ENCODE data around the gene ESR1. TPM values are rescaled to one million over a fixed set of nuclear protein-coding genes. Genes with fewer than 3 reads are reported as not detected.
A peak's percentile ranks its signal among the peaks of the same experiment; 100 is the strongest.

ESR1 gene
- total and polyA plus RNA-seq, 11 donors: 0.15 to 3.5 (median 0.93) TPM

DNA sequence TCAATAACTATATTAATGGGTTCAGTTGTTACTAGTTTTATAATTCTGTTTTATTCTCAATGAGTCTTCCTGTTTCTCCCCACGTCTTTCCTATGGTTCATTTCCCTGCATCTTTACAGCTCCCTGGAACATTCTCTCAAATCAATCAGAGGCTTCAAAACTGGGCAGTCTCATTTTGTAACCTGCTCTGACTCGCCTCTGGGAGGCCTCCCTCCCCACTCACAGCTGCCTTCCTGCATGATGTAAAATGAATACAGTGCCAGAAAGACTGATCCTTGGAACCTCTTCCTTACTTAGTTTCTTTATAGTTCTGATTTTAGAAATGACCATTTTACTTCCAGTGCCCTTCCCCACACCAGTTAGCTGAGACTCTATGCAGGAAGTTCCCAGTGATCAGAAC is 103.9 kb downstream of the ESR1 start:
- Histone ChIP-seq H3K27me3 (no peaks in the 10 kb centered on the region), H3K9me3 (no peaks in the 10 kb centered on the region), H3K4me3 (no peak overlapping the region), H3K27ac (no peak overlapping the region), H3K4me1 (no peaks in the 10 kb centered on the region), H3K36me3 (no peaks in the 10 kb centered on the region)
- no peak for DNase-seq
- WGBS, 4 donors: 54 to 59% (median 57%) methylated on average over 2 of the region's 2 CpGs
- no peak for ATAC-seq
- no peak for TF ChIP-seq POLR2A (IDR thresholded peaks at IDR 0.05)
- TF ChIP-seq, protein P1, sequence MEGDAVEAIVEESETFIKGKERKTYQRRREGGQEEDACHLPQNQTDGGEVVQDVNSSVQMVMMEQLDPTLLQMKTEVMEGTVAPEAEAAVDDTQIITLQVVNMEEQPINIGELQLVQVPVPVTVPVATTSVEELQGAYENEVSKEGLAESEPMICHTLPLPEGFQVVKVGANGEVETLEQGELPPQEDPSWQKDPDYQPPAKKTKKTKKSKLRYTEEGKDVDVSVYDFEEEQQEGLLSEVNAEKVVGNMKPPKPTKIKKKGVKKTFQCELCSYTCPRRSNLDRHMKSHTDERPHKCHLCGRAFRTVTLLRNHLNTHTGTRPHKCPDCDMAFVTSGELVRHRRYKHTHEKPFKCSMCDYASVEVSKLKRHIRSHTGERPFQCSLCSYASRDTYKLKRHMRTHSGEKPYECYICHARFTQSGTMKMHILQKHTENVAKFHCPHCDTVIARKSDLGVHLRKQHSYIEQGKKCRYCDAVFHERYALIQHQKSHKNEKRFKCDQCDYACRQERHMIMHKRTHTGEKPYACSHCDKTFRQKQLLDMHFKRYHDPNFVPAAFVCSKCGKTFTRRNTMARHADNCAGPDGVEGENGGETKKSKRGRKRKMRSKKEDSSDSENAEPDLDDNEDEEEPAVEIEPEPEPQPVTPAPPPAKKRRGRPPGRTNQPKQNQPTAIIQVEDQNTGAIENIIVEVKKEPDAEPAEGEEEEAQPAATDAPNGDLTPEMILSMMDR (IDR thresholded peaks at IDR 0.05): no peak
- intact Hi-C loops (cut with DNase I): no loop called here

GRCh38 chr6:151914484-151914883 is 107.0 kb downstream of the ESR1 start:
- no peak for TF ChIP-seq POLR2A (IDR thresholded peaks at IDR 0.05)
- intact Hi-C loops (cut with DNase I): no loop called here
- 83 to 90% (median 84%) methylated on average over 4 of the region's 4 CpGs for WGBS, 4 donors
- H3K36me3 ChIP-seq: no peaks in the 10 kb centered on the region
- no peak overlapping the region for H3K27ac ChIP-seq
- DNase-seq (no peak), ATAC-seq (no peak)
- H3K27me3 ChIP-seq: no peaks in the 10 kb centered on the region
- H3K4me3 ChIP-seq: no peak overlapping the region
- H3K9me3 ChIP-seq: no peaks in the 10 kb centered on the region
- H3K4me1 ChIP-seq: no peaks in the 10 kb centered on the region

DNA sequence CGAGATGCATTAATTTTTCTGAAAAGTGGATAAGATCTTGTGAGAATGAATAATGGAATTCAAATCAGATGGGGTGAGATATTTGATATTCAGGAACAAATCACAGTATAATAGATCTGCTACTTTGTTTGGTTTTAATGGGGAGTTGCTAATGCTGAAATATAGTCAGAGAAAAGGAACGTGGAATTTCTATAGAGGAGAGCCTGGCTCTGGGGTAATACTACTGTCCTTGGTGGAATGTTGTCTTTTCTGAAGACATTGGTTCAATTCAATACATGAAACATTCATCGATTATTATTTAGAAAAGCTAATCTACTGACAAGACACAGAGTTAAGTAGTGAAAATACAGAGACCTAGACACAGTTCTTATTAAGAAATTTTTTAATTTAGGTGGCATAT is 108.6 kb downstream of the ESR1 start:
- Histone ChIP-seq H3K4me3 (no peak overlapping the region), H3K9me3 (peaks cover 0 to 5% (median 0%) of the 10 kb centered on the region in 12 donors), H3K36me3 (no peaks in the 10 kb centered on the region), H3K27me3 (no peaks in the 10 kb centered on the region), H3K4me1 (no peaks in the 10 kb centered on the region), H3K27ac (no peak overlapping the region)
- 88 to 94% (median 91%) methylated on average over 3 of the region's 3 CpGs for WGBS, 4 donors
- DNase-seq (no peak), ATAC-seq (no peak)
- TF ChIP-seq, protein P1 (IDR thresholded peaks at IDR 0.05): no peak
- TF ChIP-seq POLR2A (IDR thresholded peaks at IDR 0.05): no peak
- intact Hi-C loops (cut with DNase I): no loop called here

GRCh38 chr6:151916680-151917164 is 109.2 kb downstream of the ESR1 start:
- no peak for DNase-seq
- peak in 2 of 4 donors; percentile 31 to 60 for ATAC-seq
- Histone ChIP-seq H3K27me3 (no peaks in the 10 kb centered on the region), H3K27ac (peak overlapping the region in 1 of 12 donors; percentile 22), H3K4me1 (no peaks in the 10 kb centered on the region), H3K9me3 (peaks cover 0 to 11% (median 0%) of the 10 kb centered on the region in 12 donors), H3K4me3 (no peak overlapping the region), H3K36me3 (no peaks in the 10 kb centered on the region)
- intact Hi-C loops (cut with DNase I): no loop called here
- WGBS, 4 donors: 75 to 81% (median 79%) methylated on average over 3 of the region's 3 CpGs
- TF ChIP-seq, protein P1 (IDR thresholded peaks at IDR 0.05): no peak
- no peak for TF ChIP-seq POLR2A (IDR thresholded peaks at IDR 0.05)
